Astrocyte (in vitro differentiated cells and primary cell): ENCODE results near the gene SREK1IP1.

ENCODE experiments used
- CTCF ChIP-seq: IDR thresholded peaks from 2 replicates; pipeline ENCODE4 v1.5.1; 2011; ENCODE audit warnings: low read depth, mild to moderate bottlenecking, inconsistent platforms, low read length, moderate library complexity; ENCODE audit not compliant: insufficient read depth
- EZH2 ChIP-seq: IDR thresholded peaks from 2 replicates; pipeline ENCODE4 v1.6.1; 2012; ENCODE audit warnings: mild to moderate bottlenecking, low read length, inconsistent platforms; ENCODE audit not compliant: insufficient read depth

- TF ChIP-seq CTCF (no peak), EZH2 (no peak)
Observed at GRCh38 chr5:64670277-64670676, 98.2 kb downstream of the SREK1IP1 start.
